IMR-90 (cell line): ENCODE measurements around the gene HECTD1.

Source experiments
- BHLHE40 ChIP-seq: fragments of 150-350 bp; IDR thresholded peaks from 2 replicates; pipeline ENCODE4 v1.6.1; 2016; ENCODE audit warnings: mild to moderate bottlenecking, low read depth, low read length
- CEBPB ChIP-seq: IDR thresholded peaks from 2 replicates; pipeline ENCODE4 v1.6.1; 2012; ENCODE audit warnings: low read depth, low read length, improper control_type of control experiment
- FOS ChIP-seq: fragments of 150-350 bp; IDR thresholded peaks from 2 replicates; pipeline ENCODE4 v1.6.1; 2016; ENCODE audit warnings: low read depth, low read length
- MAFK ChIP-seq: IDR thresholded peaks from 2 replicates; pipeline ENCODE4 v1.6.1; 2012; ENCODE audit warnings: low read depth, low read length, improper control_type of control experiment
- MAZ ChIP-seq: IDR thresholded peaks from 2 replicates; pipeline ENCODE4 v1.6.1; 2012; ENCODE audit warnings: low read depth, mild to moderate bottlenecking, low read length, improper control_type of control experiment, moderate library complexity, borderline replicate concordance
- MXI1 ChIP-seq: IDR thresholded peaks from 2 replicates; pipeline ENCODE4 v1.6.1; 2012; ENCODE audit warnings: low read depth, mild to moderate bottlenecking, low read length, moderate library complexity, borderline replicate concordance
- NFE2L2 ChIP-seq: fragments of 150-350 bp; IDR thresholded peaks from 2 replicates; pipeline ENCODE4 v1.6.1; 2016; ENCODE audit warnings: low read depth, mild to moderate bottlenecking, low read length
- POLR2A ChIP-seq: IDR thresholded peaks from 2 replicates; pipeline ENCODE4 v1.6.1; 2012; ENCODE audit warnings: mild to moderate bottlenecking, low read depth, low read length
- RAD21 ChIP-seq: IDR thresholded peaks from 2 replicates; pipeline ENCODE4 v1.6.1; 2012; ENCODE audit warnings: low read length, improper control_type of control experiment
- RCOR1 ChIP-seq: IDR thresholded peaks from 2 replicates; pipeline ENCODE4 v1.6.1; 2012; ENCODE audit warnings: mild to moderate bottlenecking, low read length, improper control_type of control experiment; ENCODE audit not compliant: insufficient replicate concordance
- RFX5 ChIP-seq: IDR thresholded peaks from 2 replicates; pipeline ENCODE4 v1.8.0; 2012; ENCODE audit warnings: low read depth, mild to moderate bottlenecking, low read length, moderate library complexity
- TF ChIP-seq, protein P1 (sequence below): conservative IDR thresholded peaks from 2 replicates; pipeline ENCODE4 v1.5.1; 2012; ENCODE audit warnings: mild to moderate bottlenecking, low read depth, low read length, improper control_type of control experiment
- TF ChIP-seq, protein P2 (sequence below): fragments of 150-350 bp; IDR thresholded peaks from 2 replicates; pipeline ENCODE4 v1.6.1; 2016; ENCODE audit warnings: low read depth, mild to moderate bottlenecking, low read length, moderate library complexity, borderline replicate concordance

DNA sequence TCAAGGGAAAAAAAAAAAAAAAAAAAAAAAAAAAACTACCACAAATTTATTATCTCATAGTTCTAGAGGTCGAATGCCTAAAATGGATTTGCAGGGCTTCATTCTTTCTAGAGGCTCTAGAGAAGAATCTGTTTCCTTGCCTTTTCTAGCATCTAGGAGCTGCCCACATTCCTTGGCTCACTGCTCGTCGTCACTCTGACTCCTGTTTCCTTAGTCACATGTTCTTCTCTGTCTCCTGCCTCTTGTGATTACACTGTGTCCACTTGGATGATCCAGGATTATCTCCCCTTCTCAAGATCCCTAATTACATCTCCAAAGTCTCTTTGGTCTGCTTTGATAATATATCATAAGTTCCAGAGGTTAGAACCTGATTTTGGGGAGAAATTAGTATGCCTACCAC lies 88.7 kb downstream of the HECTD1 start:
- TF ChIP-seq, protein P1, sequence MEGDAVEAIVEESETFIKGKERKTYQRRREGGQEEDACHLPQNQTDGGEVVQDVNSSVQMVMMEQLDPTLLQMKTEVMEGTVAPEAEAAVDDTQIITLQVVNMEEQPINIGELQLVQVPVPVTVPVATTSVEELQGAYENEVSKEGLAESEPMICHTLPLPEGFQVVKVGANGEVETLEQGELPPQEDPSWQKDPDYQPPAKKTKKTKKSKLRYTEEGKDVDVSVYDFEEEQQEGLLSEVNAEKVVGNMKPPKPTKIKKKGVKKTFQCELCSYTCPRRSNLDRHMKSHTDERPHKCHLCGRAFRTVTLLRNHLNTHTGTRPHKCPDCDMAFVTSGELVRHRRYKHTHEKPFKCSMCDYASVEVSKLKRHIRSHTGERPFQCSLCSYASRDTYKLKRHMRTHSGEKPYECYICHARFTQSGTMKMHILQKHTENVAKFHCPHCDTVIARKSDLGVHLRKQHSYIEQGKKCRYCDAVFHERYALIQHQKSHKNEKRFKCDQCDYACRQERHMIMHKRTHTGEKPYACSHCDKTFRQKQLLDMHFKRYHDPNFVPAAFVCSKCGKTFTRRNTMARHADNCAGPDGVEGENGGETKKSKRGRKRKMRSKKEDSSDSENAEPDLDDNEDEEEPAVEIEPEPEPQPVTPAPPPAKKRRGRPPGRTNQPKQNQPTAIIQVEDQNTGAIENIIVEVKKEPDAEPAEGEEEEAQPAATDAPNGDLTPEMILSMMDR, result no peak
- TF ChIP-seq FOS (no peak), POLR2A (no peak), RAD21 (no peak), CEBPB (no peak), MXI1 (no peak), RCOR1 (no peak), MAZ (no peak), NFE2L2 (no peak), MAFK (no peak), BHLHE40 (no peak), RFX5 (no peak)
- TF ChIP-seq, protein P2, sequence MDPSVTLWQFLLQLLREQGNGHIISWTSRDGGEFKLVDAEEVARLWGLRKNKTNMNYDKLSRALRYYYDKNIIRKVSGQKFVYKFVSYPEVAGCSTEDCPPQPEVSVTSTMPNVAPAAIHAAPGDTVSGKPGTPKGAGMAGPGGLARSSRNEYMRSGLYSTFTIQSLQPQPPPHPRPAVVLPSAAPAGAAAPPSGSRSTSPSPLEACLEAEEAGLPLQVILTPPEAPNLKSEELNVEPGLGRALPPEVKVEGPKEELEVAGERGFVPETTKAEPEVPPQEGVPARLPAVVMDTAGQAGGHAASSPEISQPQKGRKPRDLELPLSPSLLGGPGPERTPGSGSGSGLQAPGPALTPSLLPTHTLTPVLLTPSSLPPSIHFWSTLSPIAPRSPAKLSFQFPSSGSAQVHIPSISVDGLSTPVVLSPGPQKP, result no peak
